Heart left ventricle (tissue), 13 donors: ENCODE data around the gene EIF2AK3.

Experiments used
- CTCF ChIP-seq, 12 donors: fragments of 200-600 bp; sonication (generic) in 4 of 12; IDR thresholded peaks; one replicate each; pipeline versions ENCODE4 v1.5.0 to v1.8.0; 2018 to 2022; ENCODE audit warnings: antibody characterized with exemption in 12 of 12, mild to moderate bottlenecking in 5 of 12
- POLR2A ChIP-seq, 2 donors: fragments of 450-650 bp; IDR thresholded peaks; one replicate each; pipeline ENCODE4 v1.6.1; 2017; ENCODE audit warnings: antibody characterized with exemption in 2 of 2, mild to moderate bottlenecking in 2 of 2, moderate library complexity in 2 of 2
- donor health status: ischemic (EF 13 %, LVEDD 7.1; RV severe dilation, severe dysfunction).
- donor health status: DM: no; HTN: yes; CAD: no.
- donor health status: DM: no; HTN: no; CAD: no.
- donor health status: ischemic (EF 25% LVEDD 6.9; RV normal size, moderate dysfunction).
- donor health status: ischemic (EF 25% LVEDD 5.7; RV mildly dilated, moderate dysfunction).
- donor health status: ischemic (EF 35%, LVEDD 5.7; RV mildly dilated, moderate dysfunction).
- donor health status: nonischemic (EF 11% LVEDD 7.7; RV severe dilation, severe dysfunction).
- donor health status: DM: yes; HTN: yes; CAD: no.
- donor health status: PGD.
- donor health status: ischemic (EF 29% LVEDD 5.4; RV normal size, mild dysfunction).
- donor health status: nonischemic (EF 23%, LVEDD 6.1; RV moderate dilation, normal function).

- no peak for TF ChIP-seq POLR2A (IDR thresholded peaks at IDR 0.05)
- no peak for TF ChIP-seq CTCF (IDR thresholded peaks at IDR 0.05)
Measured at GRCh38 chr2:88626171-88627054, 851 bp downstream of the EIF2AK3 start.
